SK-N-MC (cell line): Measurements from ENCODE around the gene EPHA8.

Source experiments
- EZH2 ChIP-seq: fragments of 200-600 bp; sonication (generic); IDR thresholded peaks from one replicate; pipeline ENCODE4 v1.6.1; 2017; ENCODE audit warnings: antibody characterized with exemption
- FOXP2 ChIP-seq: optimal IDR thresholded peaks from 2 replicates; pipeline ENCODE3; 2011; ENCODE audit warnings: mild to moderate bottlenecking, moderate library complexity; ENCODE audit not compliant: insufficient read depth; ENCODE audit errors: extremely low read length, control extremely low read depth
- POLR2AphosphoS5 ChIP-seq: IDR thresholded peaks from 2 replicates; pipeline ENCODE4 v1.6.1; 2012; ENCODE audit warnings: mild to moderate bottlenecking, low read depth, low read length, borderline replicate concordance

DNA sequence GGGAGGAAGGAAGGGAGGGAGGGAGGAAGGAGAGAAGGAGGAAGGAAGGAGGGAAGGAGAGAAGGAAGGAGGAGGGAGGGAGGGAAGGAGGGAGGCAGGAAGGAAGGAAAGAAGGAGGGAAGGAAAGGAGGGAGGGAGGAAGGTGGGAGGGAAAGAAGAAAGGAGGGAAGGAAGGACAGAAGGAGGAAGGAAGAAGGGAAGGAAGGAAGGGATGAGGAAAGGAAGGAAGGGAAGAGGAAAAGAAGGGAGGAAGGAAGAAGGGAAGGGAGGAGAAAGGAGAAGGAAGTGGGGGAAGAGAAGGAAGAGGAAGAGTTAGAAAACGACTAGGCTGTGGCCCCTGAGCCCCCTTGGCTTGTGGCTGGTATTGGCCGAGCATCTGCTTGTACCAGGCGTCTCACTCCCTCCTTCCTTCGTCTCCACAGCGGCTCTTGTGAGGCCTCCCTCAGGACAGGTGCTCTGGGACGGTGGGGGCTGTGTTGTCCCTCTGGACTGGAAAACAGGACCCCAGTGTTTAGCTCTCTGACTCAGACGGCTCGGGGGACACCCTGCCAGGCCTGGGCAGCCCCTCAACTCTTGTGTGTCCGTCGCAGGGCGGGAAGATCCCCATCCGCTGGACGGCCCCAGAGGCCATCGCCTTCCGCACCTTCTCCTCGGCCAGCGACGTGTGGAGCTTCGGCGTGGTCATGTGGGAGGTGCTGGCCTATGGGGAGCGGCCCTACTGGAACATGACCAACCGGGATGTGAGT lies 37.0 kb downstream of the EPHA8 start:
- no peak for TF ChIP-seq POLR2AphosphoS5
- TF ChIP-seq EZH2, result no peak
- TF ChIP-seq FOXP2, result no peak
